ENCODE results near the gene STAG1.

DNA sequence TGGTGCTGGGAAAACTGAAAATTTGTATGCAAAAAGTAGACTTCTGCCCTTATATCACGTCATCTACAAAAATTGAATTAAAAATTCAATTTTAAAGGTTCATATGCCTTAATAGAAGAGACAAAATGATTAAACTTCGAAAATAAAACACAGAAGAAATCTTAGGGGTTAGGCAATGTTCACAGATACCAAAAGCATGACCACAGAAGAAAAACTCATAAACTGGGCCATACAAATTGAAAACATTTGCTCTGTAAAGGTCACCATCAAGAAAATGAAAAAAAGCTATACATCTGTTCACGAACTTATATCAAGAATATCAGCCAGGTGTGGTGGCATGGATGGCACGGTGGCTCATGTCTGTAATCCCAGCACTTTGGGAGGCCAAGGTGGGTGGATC is 257.0 kb downstream of the STAG1 start:
- no peak for TF ChIP-seq CTCF (IDR thresholded peaks at IDR 0.05)
- no peak for TF ChIP-seq POLR2A (IDR thresholded peaks at IDR 0.05)

Data from body of pancreas (tissue), 4 donors.